GM18499 (cell line): ENCODE measurements around the gene ARHGAP35.
"Not testable (repeated sequence)": the region's sequence is repeated elsewhere in the genome, so short reads cannot be mapped to it uniquely, and the experiment has no call there.

Experiments used
- ATAC-seq: cut with Tn5 transposase; IDR thresholded peaks from one replicate; pipeline ENCODE4 v1.9.1; 2021; ENCODE audit warnings: moderate number of reproducible peaks; ENCODE audit not compliant: insufficient read depth, unreplicated experiment

The ARHGAP35 gene

GRCh38 chr19:46860846-46861690 is at the start of gene ARHGAP35:
Gene ARHGAP35, plus strand, starts transcription at chr19:46860997. Its CDS starts 57,679 bp downstream, at chr19:46918676.
- no peak for ATAC-seq

GRCh38 chr19:46812977-46813838 is 47.6 kb upstream of the ARHGAP35 start:
- ATAC-seq, result no peak

- ATAC-seq, result no peak
Observed at GRCh38 chr19:46813839-46814358, 46.9 kb upstream of the ARHGAP35 start.

GRCh38 chr19:46815833-46816627 is 44.8 kb upstream of the ARHGAP35 start:
- no peak for ATAC-seq

- ATAC-seq, result no peak
Observed at GRCh38 chr19:46818812-46819211, 42.0 kb upstream of the ARHGAP35 start.

- no peak for ATAC-seq
Observed at GRCh38 chr19:46821512-46822409, 39.0 kb upstream of the ARHGAP35 start.

GRCh38 chr19:46822410-46822787 is 38.4 kb upstream of the ARHGAP35 start:
- not testable (repeated sequence) for ATAC-seq

GRCh38 chr19:46823049-46823448 is 37.7 kb upstream of the ARHGAP35 start:
- no peak for ATAC-seq

GRCh38 chr19:46824890-46825730 is 35.7 kb upstream of the ARHGAP35 start:
- ATAC-seq, result no peak

- no peak for ATAC-seq
Observed at GRCh38 chr19:46825731-46826055, 35.1 kb upstream of the ARHGAP35 start.

- no peak for ATAC-seq
Observed at GRCh38 chr19:46828484-46828883, 32.3 kb upstream of the ARHGAP35 start.

GRCh38 chr19:46830864-46831263 is 29.9 kb upstream of the ARHGAP35 start:
- ATAC-seq, result no peak

GRCh38 chr19:46834121-46834520 is 26.7 kb upstream of the ARHGAP35 start:
- ATAC-seq, result no peak

GRCh38 chr19:46834984-46835383 is 25.8 kb upstream of the ARHGAP35 start:
- no peak for ATAC-seq

GRCh38 chr19:46838160-46838559 is 22.6 kb upstream of the ARHGAP35 start:
- ATAC-seq, result no peak

GRCh38 chr19:46839752-46840497 is 20.9 kb upstream of the ARHGAP35 start:
- no peak for ATAC-seq

GRCh38 chr19:46840498-46840942 is 20.3 kb upstream of the ARHGAP35 start:
- no peak for ATAC-seq
